ENCODE data around the gene CDR2. TPM values are rescaled to one million over a fixed set of nuclear protein-coding genes. Genes with fewer than 3 reads are reported as not detected.
A peak's percentile ranks its signal among the peaks of the same experiment; 100 is the strongest.

The CDR2 gene
- total RNA-seq, 1 experiment from 2014 or later: 29.3 TPM

- Histone ChIP-seq H3K27me3 (ENCODE audit: insufficient read depth, low read depth) (no peaks in the 10 kb centered on the region), H3K27ac (no peak overlapping the region), H4K20me1 (ENCODE audit: insufficient read depth) (peaks cover 14% of the 10 kb centered on the region; the same call in 1 of the 2 replicates), H3F3A (ENCODE audit: insufficient read depth, low read depth) (peaks cover 28% of the 10 kb centered on the region; the same call in 1 of the 2 replicates), H3K4me3 (no peak overlapping the region), H3K36me3 (ENCODE audit: low read depth) (peaks cover 48% of the 10 kb centered on the region), H3K79me2 (ENCODE audit: low read depth) (no peaks in the 10 kb centered on the region), H3K9me2 (ENCODE audit: insufficient read depth) (no peaks in the 10 kb centered on the region), H3K4me1 (replicated peaks; ENCODE audit: insufficient read depth) (no peaks in the 10 kb centered on the region), H3K4me2 (no peak overlapping the region), H2AFZ (no peak overlapping the region), H3K9me3 (ENCODE audit: insufficient read depth, low read depth) (no peaks in the 10 kb centered on the region; the same call in 1 of the 2 replicates)
- no TSS peak for BruUV-seq (replicated peaks)
- no peak for DNase-seq
- ChIA-PET CTCF (no interaction called here), POLR2A (ENCODE audit: unreplicated experiment) (no interaction called here)
- no peak for TF ChIP-seq EZH2 (IDR thresholded peaks at IDR 0.05; ENCODE audit: low read depth)
- no peak for TF ChIP-seq CTCF (conservative IDR thresholded peaks at IDR 0.05)
- intact Hi-C loops (cut with micrococcal nuclease; ENCODE audit: unreplicated experiment): no loop called here
Observed at GRCh38 chr16:22333457-22333994, 40.9 kb downstream of the CDR2 start.

DNA sequence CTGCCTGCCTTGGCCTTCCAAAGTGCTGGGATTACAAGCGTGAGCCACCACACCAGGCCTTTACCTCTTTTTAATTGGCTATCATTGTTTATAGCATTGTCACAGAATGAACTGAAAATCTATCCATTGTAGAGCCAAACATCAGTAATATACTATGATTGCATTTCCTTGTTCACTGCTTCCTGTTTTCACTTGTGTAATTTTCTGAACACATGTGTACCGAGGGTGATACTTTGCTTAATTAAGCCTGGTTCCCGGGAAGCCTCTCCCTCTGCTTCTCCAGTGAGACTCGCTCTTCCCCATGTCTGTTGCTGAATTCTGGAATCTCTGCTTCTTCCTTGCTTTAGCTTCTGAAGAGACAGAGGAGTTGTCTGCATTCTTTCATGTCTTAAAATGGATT, 44.1 kb downstream of the CDR2 start:
- Histone ChIP-seq H3K27me3 (ENCODE audit: insufficient read depth, low read depth) (no peaks in the 10 kb centered on the region), H3K9me2 (ENCODE audit: insufficient read depth) (no peaks in the 10 kb centered on the region), H3K4me1 (replicated peaks; ENCODE audit: insufficient read depth) (no peaks in the 10 kb centered on the region), H3K79me2 (ENCODE audit: low read depth) (no peaks in the 10 kb centered on the region), H4K20me1 (ENCODE audit: insufficient read depth) (peaks cover 14% of the 10 kb centered on the region; the same call in 1 of the 2 replicates), H3K9me3 (ENCODE audit: insufficient read depth, low read depth) (no peaks in the 10 kb centered on the region), H3F3A (ENCODE audit: insufficient read depth, low read depth) (peaks cover 21% of the 10 kb centered on the region; the same call in 1 of the 2 replicates), H3K36me3 (ENCODE audit: low read depth) (peaks cover 30% of the 10 kb centered on the region), H2AFZ (no peak overlapping the region), H3K4me2 (no peak overlapping the region), H3K27ac (peak overlapping the region; percentile 14; the same call in 1 of the 2 replicates), H3K4me3 (no peak overlapping the region)
- POLR2A ChIA-PET (ENCODE audit: unreplicated experiment): interaction anchor here (0.7 kb wide), 1 partner anchor 304 kb away, joined by 3 read pairs; no protein-coding TSS in a partner anchor
- intact Hi-C loops (cut with micrococcal nuclease; ENCODE audit: unreplicated experiment): no loop called here
- DNase-seq: no peak
- CTCF ChIA-PET: no interaction called here
- TF ChIP-seq CTCF (conservative IDR thresholded peaks at IDR 0.05) (no peak), EZH2 (IDR thresholded peaks at IDR 0.05; ENCODE audit: low read depth) (no peak)
- no TSS peak for BruUV-seq (replicated peaks)

DNA sequence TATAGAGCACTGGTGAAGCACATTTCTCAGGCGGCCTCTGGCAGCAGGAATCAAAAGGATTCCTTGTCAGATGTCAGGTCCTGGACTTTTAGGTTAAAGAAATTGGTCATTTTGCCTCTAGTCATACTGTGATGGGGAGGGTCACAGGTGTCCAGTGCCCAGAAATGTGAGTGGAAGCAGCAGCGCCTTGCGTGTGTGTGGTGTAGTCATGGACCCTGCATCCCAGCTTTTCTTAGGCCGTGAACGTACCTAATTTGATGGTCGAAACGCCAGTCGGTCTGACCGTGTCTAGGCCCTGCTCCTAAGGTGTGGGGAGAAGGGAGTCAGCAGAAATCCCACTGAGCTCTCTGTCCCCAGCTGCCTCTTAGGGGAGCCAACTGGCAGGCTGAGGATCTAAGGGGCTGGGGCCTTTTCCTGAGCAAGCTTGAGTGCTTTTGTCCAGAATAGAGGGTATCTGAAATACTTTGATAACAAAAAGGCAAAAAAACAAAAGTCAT, 45.2 kb downstream of the CDR2 start:
- POLR2A ChIA-PET (ENCODE audit: unreplicated experiment): interaction anchor here (0.6 kb wide), 1 partner anchor 369 kb away, joined by 4 read pairs; no protein-coding TSS in a partner anchor

More for the DNA sequence above, 45.2 kb downstream of the CDR2 start:
- Histone ChIP-seq H3K9me2 (ENCODE audit: insufficient read depth) (no peaks in the 10 kb centered on the region), H3K4me2 (no peak overlapping the region), H3K27me3 (ENCODE audit: insufficient read depth, low read depth) (no peaks in the 10 kb centered on the region), H2AFZ (no peak overlapping the region), H4K20me1 (ENCODE audit: insufficient read depth) (peaks cover 14% of the 10 kb centered on the region; the same call in 1 of the 2 replicates), H3K4me1 (replicated peaks; ENCODE audit: insufficient read depth) (no peaks in the 10 kb centered on the region), H3F3A (ENCODE audit: insufficient read depth, low read depth) (peaks cover 21% of the 10 kb centered on the region; the same call in 1 of the 2 replicates), H3K79me2 (ENCODE audit: low read depth) (no peaks in the 10 kb centered on the region), H3K36me3 (ENCODE audit: low read depth) (peaks cover 22% of the 10 kb centered on the region), H3K9me3 (ENCODE audit: insufficient read depth, low read depth) (no peaks in the 10 kb centered on the region), H3K4me3 (no peak overlapping the region), H3K27ac (no peak overlapping the region)
- CTCF ChIA-PET: no interaction called here
- no peak for DNase-seq
- no TSS peak for BruUV-seq (replicated peaks)
- no peak for TF ChIP-seq CTCF (conservative IDR thresholded peaks at IDR 0.05)
- no peak for TF ChIP-seq EZH2 (IDR thresholded peaks at IDR 0.05; ENCODE audit: low read depth)
- intact Hi-C loops (cut with micrococcal nuclease; ENCODE audit: unreplicated experiment): no loop called here
